ENCODE measurements around the gene EPHA4. TPM values are rescaled to one million over a fixed set of nuclear protein-coding genes. Genes with fewer than 3 reads are reported as not detected.

The EPHA4 gene
- polyA plus RNA-seq, 2 donors, result 4.5 to 6.0 TPM

DNA sequence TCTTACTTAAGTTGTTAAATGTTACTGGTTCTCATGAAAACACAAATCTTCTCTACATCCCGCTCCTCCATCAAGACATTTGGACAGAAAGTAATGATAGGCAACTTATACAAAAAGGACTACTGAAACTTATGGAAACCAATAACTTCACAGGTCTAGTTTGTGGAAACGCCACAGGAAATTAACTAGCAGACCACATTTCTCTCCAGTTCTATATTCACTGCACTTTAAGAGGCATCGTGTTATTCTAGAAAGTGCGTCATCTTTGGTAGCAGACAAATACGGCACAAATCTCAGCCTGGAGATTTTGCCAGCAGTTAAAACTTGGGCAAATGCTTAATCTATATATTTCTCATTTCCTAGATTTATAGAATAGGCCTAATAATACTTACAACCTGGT lies 164.3 kb downstream of the EPHA4 start:
- Histone ChIP-seq H3K4me1 (ENCODE audit: control insufficient read depth in 2 of 2, insufficient read depth in 2 of 2, low read length in 1 of 2) (no peaks in the 10 kb centered on the region), H3K9me3 (ENCODE audit: control insufficient read depth in 2 of 2, insufficient read depth in 1 of 2, low read depth in 1 of 2, low read length in 1 of 2) (no peaks in the 10 kb centered on the region), H3K4me3 (ENCODE audit: low read depth in 1 of 2, low read length in 2 of 2) (no peak overlapping the region), H3K27me3 (ENCODE audit: control insufficient read depth in 1 of 2, insufficient read depth in 2 of 2, low read length in 2 of 2) (no peaks in the 10 kb centered on the region), H3K36me3 (ENCODE audit: control insufficient read depth in 2 of 2, insufficient read depth in 2 of 2, low read length in 1 of 2) (no peaks in the 10 kb centered on the region), H3K27ac (ENCODE audit: low read depth in 2 of 2, low read length in 1 of 2) (no peak overlapping the region)
- WGBS, 2 donors, result 92 to 94% methylated on average over 5 of the region's 5 CpGs

DNA sequence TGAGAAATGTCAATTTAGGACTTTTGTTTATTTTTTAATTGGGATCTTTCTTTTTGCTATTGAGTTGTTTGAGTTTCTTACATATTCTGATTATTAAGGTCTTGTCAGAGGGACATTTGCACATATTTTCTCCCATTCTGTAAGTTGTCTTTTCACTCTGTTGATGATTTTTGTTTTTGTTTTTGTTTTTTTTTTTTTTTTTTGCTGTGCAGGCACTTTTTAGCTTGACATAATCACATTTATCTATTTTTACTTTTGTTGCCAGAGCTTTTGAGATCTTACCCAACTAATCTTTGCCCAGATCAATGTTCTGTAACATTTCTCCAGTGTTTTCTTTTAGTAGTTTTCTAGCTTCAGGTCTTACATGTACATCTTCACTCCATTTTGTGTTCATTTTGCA lies 166.6 kb downstream of the EPHA4 start:
- H3K4me3 ChIP-seq (ENCODE audit: low read depth in 1 of 2, low read length in 2 of 2), result no peak overlapping the region
- no peaks in the 10 kb centered on the region for H3K9me3 ChIP-seq (ENCODE audit: control insufficient read depth in 2 of 2, insufficient read depth in 1 of 2, low read depth in 1 of 2, low read length in 1 of 2)
- H3K36me3 ChIP-seq (ENCODE audit: control insufficient read depth in 2 of 2, insufficient read depth in 2 of 2, low read length in 1 of 2), result no peaks in the 10 kb centered on the region
- H3K4me1 ChIP-seq (ENCODE audit: control insufficient read depth in 2 of 2, insufficient read depth in 2 of 2, low read length in 1 of 2), result no peaks in the 10 kb centered on the region
- peaks cover 0 to 2% of the 10 kb centered on the region in 2 donors for H3K27me3 ChIP-seq (ENCODE audit: control insufficient read depth in 1 of 2, insufficient read depth in 2 of 2, low read length in 2 of 2)
- H3K27ac ChIP-seq (ENCODE audit: low read depth in 2 of 2, low read length in 1 of 2), result no peak overlapping the region

DNA sequence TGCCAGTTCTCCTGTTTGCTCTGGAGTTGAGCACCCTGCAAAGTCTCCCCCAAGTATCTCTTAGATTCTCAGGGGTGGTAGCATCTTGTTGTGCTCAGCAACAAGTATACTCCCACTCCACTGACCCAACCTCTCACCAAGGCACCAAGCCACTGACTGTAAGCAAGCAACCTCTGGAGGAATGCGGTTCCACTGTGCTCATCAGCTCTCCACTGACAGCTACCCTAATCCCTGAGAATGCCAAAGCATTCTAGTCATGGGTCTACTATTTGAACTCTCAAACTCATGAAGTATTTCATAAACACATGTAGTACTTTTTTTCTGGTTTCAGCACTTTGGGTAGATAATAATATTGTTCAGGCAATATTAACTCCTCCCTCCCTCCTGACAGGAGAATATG lies 170.0 kb downstream of the EPHA4 start:
- Histone ChIP-seq H3K9me3 (ENCODE audit: control insufficient read depth in 2 of 2, insufficient read depth in 1 of 2, low read depth in 1 of 2, low read length in 1 of 2) (no peaks in the 10 kb centered on the region), H3K4me1 (ENCODE audit: control insufficient read depth in 2 of 2, insufficient read depth in 2 of 2, low read length in 1 of 2) (no peaks in the 10 kb centered on the region)
- WGBS, 2 donors, result 68 to 69% methylated on average over 1 of the region's 1 CpG

DNA sequence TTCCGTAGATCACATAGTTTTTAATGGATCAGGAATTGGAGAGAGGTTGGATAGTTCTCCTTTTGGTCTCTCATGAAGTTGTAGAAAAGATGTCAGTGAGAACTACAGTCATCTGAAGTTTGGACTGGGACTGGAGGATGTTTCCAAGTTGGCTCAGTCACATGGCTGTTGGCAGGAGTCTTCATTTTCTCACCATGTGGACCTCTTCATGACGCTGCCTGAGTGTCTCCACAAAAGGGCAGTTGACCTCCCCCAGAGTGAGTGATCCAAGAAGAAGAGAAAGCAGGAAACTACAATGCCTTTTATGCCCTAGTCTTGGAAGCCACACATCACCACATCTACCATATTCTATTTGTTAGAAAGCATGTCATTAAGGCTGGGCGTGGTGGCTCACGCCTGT lies 171.7 kb downstream of the EPHA4 start:
- no peak overlapping the region for H3K4me3 ChIP-seq (ENCODE audit: low read depth in 1 of 2, low read length in 2 of 2)
- WGBS, 2 donors, result 84 to 88% methylated on average over 4 of the region's 4 CpGs
- no peaks in the 10 kb centered on the region for H3K36me3 ChIP-seq (ENCODE audit: control insufficient read depth in 2 of 2, insufficient read depth in 2 of 2, low read length in 1 of 2)
- H3K27me3 ChIP-seq (ENCODE audit: control insufficient read depth in 1 of 2, insufficient read depth in 2 of 2, low read length in 2 of 2), result peaks cover 0 to 2% of the 10 kb centered on the region in 2 donors
- H3K9me3 ChIP-seq (ENCODE audit: control insufficient read depth in 2 of 2, insufficient read depth in 1 of 2, low read depth in 1 of 2, low read length in 1 of 2), result no peaks in the 10 kb centered on the region
- H3K27ac ChIP-seq (ENCODE audit: low read depth in 2 of 2, low read length in 1 of 2), result no peak overlapping the region
- H3K4me1 ChIP-seq (ENCODE audit: control insufficient read depth in 2 of 2, insufficient read depth in 2 of 2, low read length in 1 of 2), result no peaks in the 10 kb centered on the region

More for the DNA sequence above, 170.0 kb downstream of the EPHA4 start:
- Histone ChIP-seq H3K27ac (ENCODE audit: low read depth in 2 of 2, low read length in 1 of 2) (no peak overlapping the region), H3K4me3 (ENCODE audit: low read depth in 1 of 2, low read length in 2 of 2) (no peak overlapping the region), H3K36me3 (ENCODE audit: control insufficient read depth in 2 of 2, insufficient read depth in 2 of 2, low read length in 1 of 2) (no peaks in the 10 kb centered on the region), H3K27me3 (ENCODE audit: control insufficient read depth in 1 of 2, insufficient read depth in 2 of 2, low read length in 2 of 2) (peaks cover 0 to 2% of the 10 kb centered on the region in 2 donors)

DNA sequence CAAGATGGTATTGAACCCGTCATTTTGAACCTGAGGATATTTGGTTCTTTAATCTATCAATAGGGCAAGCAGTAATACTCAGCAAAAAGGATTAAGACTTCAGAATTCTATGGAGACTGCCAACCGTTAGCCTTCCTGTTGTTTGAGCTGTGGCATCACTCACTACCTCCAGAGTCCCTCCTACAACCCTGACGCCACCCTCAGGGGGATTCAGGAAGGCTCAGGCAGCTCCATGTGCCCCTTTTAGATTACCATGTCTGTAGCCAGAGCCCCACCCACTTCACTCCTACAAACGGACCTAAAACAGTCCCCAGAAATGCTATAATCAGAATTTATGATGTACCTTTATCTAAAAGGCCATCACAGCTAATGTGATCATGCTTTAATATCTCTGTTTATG lies 172.9 kb downstream of the EPHA4 start:
- Histone ChIP-seq H3K4me1 (ENCODE audit: control insufficient read depth in 2 of 2, insufficient read depth in 2 of 2, low read length in 1 of 2) (no peaks in the 10 kb centered on the region), H3K9me3 (ENCODE audit: control insufficient read depth in 2 of 2, insufficient read depth in 1 of 2, low read depth in 1 of 2, low read length in 1 of 2) (no peaks in the 10 kb centered on the region), H3K27ac (ENCODE audit: low read depth in 2 of 2, low read length in 1 of 2) (no peak overlapping the region), H3K36me3 (ENCODE audit: control insufficient read depth in 2 of 2, insufficient read depth in 2 of 2, low read length in 1 of 2) (no peaks in the 10 kb centered on the region), H3K4me3 (ENCODE audit: low read depth in 1 of 2, low read length in 2 of 2) (no peak overlapping the region), H3K27me3 (ENCODE audit: control insufficient read depth in 1 of 2, insufficient read depth in 2 of 2, low read length in 2 of 2) (peaks cover 0 to 2% of the 10 kb centered on the region in 2 donors)
- 50 to 66% methylated on average over 4 of the region's 4 CpGs for WGBS, 2 donors

DNA sequence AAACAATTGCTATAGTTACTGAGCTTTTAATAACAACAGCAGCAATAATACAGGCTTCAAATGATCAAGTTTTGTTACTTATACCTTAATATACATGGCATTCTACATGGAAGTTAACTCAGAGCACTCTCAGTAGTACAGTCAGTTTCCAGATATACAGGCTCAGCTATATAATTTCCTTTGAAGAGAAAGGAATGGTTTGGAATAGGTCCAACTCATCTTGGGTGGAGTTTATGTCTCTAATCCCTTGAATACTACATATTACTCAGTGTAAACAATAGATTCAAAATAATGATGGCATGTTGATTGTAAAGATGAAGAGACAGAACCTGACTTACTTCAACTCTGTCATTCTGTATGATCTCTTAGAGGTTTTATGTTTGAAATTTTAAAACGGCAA lies 174.9 kb downstream of the EPHA4 start:
- no peaks in the 10 kb centered on the region for H3K4me1 ChIP-seq (ENCODE audit: control insufficient read depth in 2 of 2, insufficient read depth in 2 of 2, low read length in 1 of 2)
- no peak overlapping the region for H3K4me3 ChIP-seq (ENCODE audit: low read depth in 1 of 2, low read length in 2 of 2)
- no peaks in the 10 kb centered on the region for H3K9me3 ChIP-seq (ENCODE audit: control insufficient read depth in 2 of 2, insufficient read depth in 1 of 2, low read depth in 1 of 2, low read length in 1 of 2)
- no peak overlapping the region for H3K27ac ChIP-seq (ENCODE audit: low read depth in 2 of 2, low read length in 1 of 2)
- H3K27me3 ChIP-seq (ENCODE audit: control insufficient read depth in 1 of 2, insufficient read depth in 2 of 2, low read length in 2 of 2), result peaks cover 0 to 2% of the 10 kb centered on the region in 2 donors
- no peaks in the 10 kb centered on the region for H3K36me3 ChIP-seq (ENCODE audit: control insufficient read depth in 2 of 2, insufficient read depth in 2 of 2, low read length in 1 of 2)
- WGBS, 2 donors, result 40 to 42% methylated on average over 1 of the region's 1 CpG

DNA sequence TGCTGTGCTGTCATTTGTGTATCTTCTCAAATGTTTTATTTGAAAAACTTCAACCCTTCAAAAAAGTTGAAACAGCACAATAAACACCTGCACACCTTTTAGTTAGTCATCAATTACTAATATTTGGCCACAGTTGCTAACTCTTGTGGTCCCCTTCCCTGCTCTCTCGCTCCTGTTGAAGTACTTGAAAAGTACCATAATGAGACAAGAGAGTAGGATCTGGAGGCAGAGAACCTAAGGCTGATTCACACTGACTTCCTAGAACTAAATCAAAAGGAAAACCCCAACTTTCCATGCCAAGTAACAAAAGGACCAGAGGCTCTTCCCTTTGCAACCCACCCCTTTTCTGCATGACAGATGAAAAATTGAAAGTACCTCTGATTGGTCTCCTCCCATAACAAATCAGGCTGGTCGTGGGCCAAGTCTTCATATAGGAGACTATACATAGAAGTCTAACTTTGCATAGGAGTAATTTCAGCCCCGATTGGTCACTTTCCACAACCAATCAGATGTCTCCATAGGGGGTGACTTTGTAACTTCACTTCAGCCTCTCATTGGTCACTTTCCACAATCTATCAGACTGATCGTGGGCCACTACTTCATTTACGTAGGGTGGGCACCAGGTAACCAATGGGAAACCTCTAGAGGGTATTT lies 179.7 kb downstream of the EPHA4 start:
- 84 to 90% methylated on average over 5 of the region's 5 CpGs for WGBS, 2 donors
- H3K4me3 ChIP-seq (ENCODE audit: low read depth in 1 of 2, low read length in 2 of 2), result no peak overlapping the region
- H3K36me3 ChIP-seq (ENCODE audit: control insufficient read depth in 2 of 2, insufficient read depth in 2 of 2, low read length in 1 of 2), result no peaks in the 10 kb centered on the region
- H3K9me3 ChIP-seq (ENCODE audit: control insufficient read depth in 2 of 2, insufficient read depth in 1 of 2, low read depth in 1 of 2, low read length in 1 of 2), result no peaks in the 10 kb centered on the region
- H3K4me1 ChIP-seq (ENCODE audit: control insufficient read depth in 2 of 2, insufficient read depth in 2 of 2, low read length in 1 of 2), result no peaks in the 10 kb centered on the region
- no peak overlapping the region for H3K27ac ChIP-seq (ENCODE audit: low read depth in 2 of 2, low read length in 1 of 2)
- no peaks in the 10 kb centered on the region for H3K27me3 ChIP-seq (ENCODE audit: control insufficient read depth in 1 of 2, insufficient read depth in 2 of 2, low read length in 2 of 2)

DNA sequence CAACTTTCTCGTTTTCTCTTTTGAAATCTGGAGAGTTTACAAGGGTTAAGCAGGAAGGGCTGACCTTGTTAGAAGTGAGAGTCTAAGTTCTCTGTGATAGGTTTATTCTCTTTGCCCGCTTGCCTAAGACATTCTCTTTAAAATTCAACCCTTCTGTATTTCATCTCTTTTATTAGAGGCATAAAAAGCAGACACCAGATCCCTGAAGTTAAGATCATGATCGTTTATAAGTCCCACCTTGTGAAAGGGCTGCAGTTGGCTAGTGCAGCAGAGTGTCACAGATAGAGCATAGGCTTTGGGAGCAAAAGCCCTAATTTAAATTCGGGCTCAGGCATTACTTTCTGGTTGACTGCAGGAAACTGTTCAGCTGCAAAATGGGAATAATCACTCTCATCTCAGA lies 181.2 kb downstream of the EPHA4 start:
- Histone ChIP-seq H3K4me1 (ENCODE audit: control insufficient read depth in 2 of 2, insufficient read depth in 2 of 2, low read length in 1 of 2) (no peaks in the 10 kb centered on the region), H3K36me3 (ENCODE audit: control insufficient read depth in 2 of 2, insufficient read depth in 2 of 2, low read length in 1 of 2) (no peaks in the 10 kb centered on the region), H3K27ac (ENCODE audit: low read depth in 2 of 2, low read length in 1 of 2) (no peak overlapping the region), H3K4me3 (ENCODE audit: low read depth in 1 of 2, low read length in 2 of 2) (no peak overlapping the region), H3K9me3 (ENCODE audit: control insufficient read depth in 2 of 2, insufficient read depth in 1 of 2, low read depth in 1 of 2, low read length in 1 of 2) (no peaks in the 10 kb centered on the region), H3K27me3 (ENCODE audit: control insufficient read depth in 1 of 2, insufficient read depth in 2 of 2, low read length in 2 of 2) (no peaks in the 10 kb centered on the region)
- 69 to 76% methylated on average over 4 of the region's 4 CpGs for WGBS, 2 donors

DNA sequence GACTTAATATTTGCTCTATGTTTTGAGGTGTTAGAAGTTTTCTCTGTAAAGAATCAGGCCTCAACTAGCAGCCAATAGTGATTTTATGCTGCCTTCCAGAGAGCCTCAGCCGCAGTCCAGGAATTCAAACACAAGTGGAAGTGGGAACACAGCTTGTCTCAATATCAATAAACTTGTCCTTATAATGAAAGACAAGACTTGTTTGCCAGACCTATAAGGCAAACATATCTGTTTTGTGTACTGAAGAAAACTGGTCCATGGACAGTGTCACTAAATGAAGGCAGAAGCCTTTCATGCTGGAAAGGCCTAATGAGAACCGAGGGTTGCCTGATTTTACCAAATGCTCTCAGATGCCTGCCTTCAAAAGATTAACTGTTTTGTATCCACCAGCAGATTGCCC lies 182.2 kb downstream of the EPHA4 start:
- Histone ChIP-seq H3K4me3 (ENCODE audit: low read depth in 1 of 2, low read length in 2 of 2) (no peak overlapping the region), H3K27ac (ENCODE audit: low read depth in 2 of 2, low read length in 1 of 2) (no peak overlapping the region), H3K27me3 (ENCODE audit: control insufficient read depth in 1 of 2, insufficient read depth in 2 of 2, low read length in 2 of 2) (no peaks in the 10 kb centered on the region), H3K36me3 (ENCODE audit: control insufficient read depth in 2 of 2, insufficient read depth in 2 of 2, low read length in 1 of 2) (no peaks in the 10 kb centered on the region), H3K4me1 (ENCODE audit: control insufficient read depth in 2 of 2, insufficient read depth in 2 of 2, low read length in 1 of 2) (no peaks in the 10 kb centered on the region), H3K9me3 (ENCODE audit: control insufficient read depth in 2 of 2, insufficient read depth in 1 of 2, low read depth in 1 of 2, low read length in 1 of 2) (no peaks in the 10 kb centered on the region)
- 93 to 95% methylated on average over 2 of the region's 2 CpGs for WGBS, 2 donors

DNA sequence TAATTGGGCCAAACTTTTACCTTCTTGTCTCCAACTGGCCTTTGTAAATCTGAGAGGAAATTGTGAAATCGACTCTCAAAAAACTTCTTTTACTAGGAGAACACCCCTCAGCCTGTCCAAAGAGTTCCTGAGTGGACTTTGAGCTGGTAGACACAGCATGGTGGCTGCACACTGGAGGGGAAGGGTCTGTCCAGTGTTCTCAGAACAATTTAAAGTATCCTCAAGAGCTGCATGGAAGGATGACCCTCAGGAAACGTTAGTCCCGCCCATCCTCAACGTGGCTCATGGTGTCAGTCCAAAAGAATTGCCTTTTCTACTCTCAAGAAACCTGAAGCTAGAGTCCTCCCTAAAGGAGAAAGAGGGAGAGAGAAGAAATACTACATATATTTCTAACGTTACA lies 182.7 kb downstream of the EPHA4 start:
- no peaks in the 10 kb centered on the region for H3K9me3 ChIP-seq (ENCODE audit: control insufficient read depth in 2 of 2, insufficient read depth in 1 of 2, low read depth in 1 of 2, low read length in 1 of 2)
- no peaks in the 10 kb centered on the region for H3K36me3 ChIP-seq (ENCODE audit: control insufficient read depth in 2 of 2, insufficient read depth in 2 of 2, low read length in 1 of 2)
- H3K27ac ChIP-seq (ENCODE audit: low read depth in 2 of 2, low read length in 1 of 2), result no peak overlapping the region
- H3K4me1 ChIP-seq (ENCODE audit: control insufficient read depth in 2 of 2, insufficient read depth in 2 of 2, low read length in 1 of 2), result no peaks in the 10 kb centered on the region
- WGBS, 2 donors, result 73 to 80% methylated on average over 5 of the region's 5 CpGs
- H3K4me3 ChIP-seq (ENCODE audit: low read depth in 1 of 2, low read length in 2 of 2), result no peak overlapping the region
- no peaks in the 10 kb centered on the region for H3K27me3 ChIP-seq (ENCODE audit: control insufficient read depth in 1 of 2, insufficient read depth in 2 of 2, low read length in 2 of 2)
